GM23338 (cell line): ENCODE results near the gene FOXR2. TPM values are rescaled to one million over a fixed set of nuclear protein-coding genes. Genes with fewer than 3 reads are reported as not detected.

Experiments used
- ATAC-seq: fragments of 200-7000 bp; cut with Tn5 transposase; 3 replicates; pipeline ENCODE4 v1.9.1; 2020
- DNase-seq: peaks from one replicate; pipeline ENCODE4 v3.0.0-alpha.2; 2015; ENCODE audit warnings: low spot score
- H2AFZ ChIP-seq: fragments of 200-600 bp; sonication (generic); 2 replicates; pipeline ENCODE4 v1.8.0; 2016; ENCODE audit warnings: antibody characterized with exemption, mild to moderate bottlenecking, moderate library complexity
- H3F3A ChIP-seq: fragments of 200-600 bp; sonication (generic); replicated peaks from 2 replicates; pipeline ENCODE4 v1.8.0; 2017; ENCODE audit warnings: antibody characterized with exemption, mixed run types, low read depth
- H3K27ac ChIP-seq: fragments of 200-600 bp; sonication (generic); 2 replicates; pipeline ENCODE4 v1.6.1; 2016; ENCODE audit warnings: low read depth
- H3K27me3 ChIP-seq: fragments of 200-600 bp; sonication (generic); 2 replicates; pipeline ENCODE4 v1.8.0; 2016; ENCODE audit warnings: mild to moderate bottlenecking, mixed run types, moderate library complexity; ENCODE audit not compliant: insufficient read depth
- H3K36me3 ChIP-seq: fragments of 200-600 bp; sonication (generic); 2 replicates; pipeline ENCODE4 v1.8.0; 2016; ENCODE audit warnings: mild to moderate bottlenecking; ENCODE audit not compliant: insufficient read depth
- H3K4me1 ChIP-seq: fragments of 200-600 bp; sonication (generic); 2 replicates; pipeline ENCODE4 v1.8.0; 2016; ENCODE audit warnings: mild to moderate bottlenecking, moderate library complexity; ENCODE audit not compliant: insufficient read depth
- H3K4me2 ChIP-seq: fragments of 200-600 bp; sonication (generic); 2 replicates; pipeline ENCODE4 v1.7.1; 2017; ENCODE audit warnings: mixed run types
- H3K4me3 ChIP-seq: fragments of 200-600 bp; sonication (generic); 2 replicates; pipeline ENCODE4 v1.6.1; 2016; ENCODE audit warnings: mixed run types
- H3K79me2 ChIP-seq: fragments of 200-600 bp; sonication (generic); replicated peaks from 2 replicates; pipeline ENCODE4 v1.8.0; 2017; ENCODE audit warnings: mild to moderate bottlenecking; ENCODE audit not compliant: insufficient read depth
- H3K9me2 ChIP-seq: fragments of 200-600 bp; sonication (generic); 2 replicates; pipeline ENCODE4 v1.8.0; 2017; ENCODE audit not compliant: insufficient read depth
- H4K20me1 ChIP-seq: fragments of 200-600 bp; sonication (generic); replicated peaks from 2 replicates; pipeline ENCODE4 v1.8.0; 2017; ENCODE audit warnings: mild to moderate bottlenecking; ENCODE audit not compliant: insufficient read depth
- H3K27ac Mint-ChIP-seq: 2 replicates; pipeline ENCODE4 v1.8.0; 2020; ENCODE audit warnings: inconsistent platforms, mild to moderate bottlenecking, moderate library complexity, mixed read lengths
- H3K27me3 Mint-ChIP-seq: 3 replicates; pipeline ENCODE4 v1.8.0; 2022; ENCODE audit warnings: low read depth, mild to moderate bottlenecking, moderate library complexity, mixed read lengths, inconsistent platforms; ENCODE audit not compliant: insufficient read depth, poor library complexity
- H3K36me3 Mint-ChIP-seq: 3 replicates; pipeline ENCODE4 v1.8.0; 2021; ENCODE audit warnings: low read depth, mild to moderate bottlenecking, inconsistent platforms, moderate library complexity, mixed read lengths
- H3K4me1 Mint-ChIP-seq: 3 replicates; pipeline ENCODE4 v1.8.0; 2020; ENCODE audit warnings: mild to moderate bottlenecking, inconsistent platforms, mixed read lengths
- H3K4me3 Mint-ChIP-seq: 3 replicates; pipeline ENCODE4 v1.8.0; 2021; ENCODE audit warnings: moderate library complexity, mild to moderate bottlenecking, inconsistent platforms, mixed read lengths
- H3K9me3 Mint-ChIP-seq: 3 replicates; pipeline ENCODE4 v1.8.0; 2020; ENCODE audit warnings: moderate library complexity, mild to moderate bottlenecking, inconsistent platforms, mixed read lengths
- CREB1 ChIP-seq: fragments of 250-450 bp; sonication (Bioruptor Pico); IDR thresholded peaks from 2 replicates; pipeline ENCODE4 v1.5.0; 2020; ENCODE audit warnings: low read depth, mild to moderate bottlenecking, moderate library complexity
- CTCF ChIP-seq, 2 experiments: fragments of 200-600 bp in 1 of 2; sonication (generic) in 1 of 2; conservative IDR thresholded peaks; 2 replicates each; pipeline versions ENCODE4 v1.5.1 to v1.6.1; 2016 to 2017; ENCODE audit warnings: antibody characterized with exemption in 2 of 2, low read depth in 2 of 2, mild to moderate bottlenecking in 2 of 2, moderate library complexity in 1 of 2
- EZH2 ChIP-seq: fragments of 200-600 bp; sonication (generic); IDR thresholded peaks from one replicate; pipeline ENCODE4 v1.8.0; 2017; ENCODE audit warnings: antibody characterized with exemption, mild to moderate bottlenecking, low read depth; ENCODE audit not compliant: unreplicated experiment
- POLR2AphosphoS5 ChIP-seq: IDR thresholded peaks from 2 replicates; pipeline ENCODE4 v1.6.1; 2016; ENCODE audit warnings: antibody characterized with exemption, low read depth
- ZNF114 ChIP-seq: fragments of 250-450 bp; sonication (Bioruptor Pico); IDR thresholded peaks from 2 replicates; pipeline ENCODE4 v1.5.0; 2020; ENCODE audit warnings: mild to moderate bottlenecking, moderate library complexity
- polyA plus RNA-seq: library from polyadenylated mRNA; unstranded; fragments of >200 nt; fragmentation: Nextera tagmentation; extraction: Ambion mirVana; gene quantifications from 2 replicates; pipeline ENCODE4 v1.2.1, GENCODE V29; 2016
- total RNA-seq: library from RNA; depleted of rRNA; stranded (reverse); fragments of >200 nt; shearing (Covaris generic); gene quantifications from 2 replicates; pipeline ENCODE4 v1.2.3, GENCODE V29; 2014
- TF ChIP-seq, protein P1 (sequence below): IDR thresholded peaks from 2 replicates; pipeline ENCODE4 v1.6.1; 2016; ENCODE audit warnings: antibody characterized with exemption
- TF ChIP-seq, protein P2 (sequence below): fragments of 250-450 bp; sonication (Bioruptor Pico); IDR thresholded peaks from 2 replicates; pipeline ENCODE4 v1.5.0; 2020; ENCODE audit warnings: mild to moderate bottlenecking, moderate library complexity

Gene FOXR2
- total and polyA plus RNA-seq, 2 experiments from 2014 or later = not detected

- Mint-ChIP-seq H3K4me3 (no peak overlapping the region), H3K9me3 (peaks cover 57% of the 10 kb centered on the region), H3K27me3 (peaks cover 5% of the 10 kb centered on the region), H3K4me1 (no peaks in the 10 kb centered on the region), H3K36me3 (peaks cover 7% of the 10 kb centered on the region; the same call in 1 of the 3 replicates), H3K27ac (no peak overlapping the region)
- no peaks in the 10 kb centered on the region for H3K4me1 ChIP-seq
- H3K27ac ChIP-seq = no peak overlapping the region
- no peak overlapping the region for H3K4me2 ChIP-seq
- no peaks in the 10 kb centered on the region for H3F3A ChIP-seq
- H3K36me3 ChIP-seq = no peaks in the 10 kb centered on the region
- no peak overlapping the region for H3K4me3 ChIP-seq
- ATAC-seq (no peak), DNase-seq (no peak)
- no peaks in the 10 kb centered on the region for H3K79me2 ChIP-seq
- TF ChIP-seq, protein P1, sequence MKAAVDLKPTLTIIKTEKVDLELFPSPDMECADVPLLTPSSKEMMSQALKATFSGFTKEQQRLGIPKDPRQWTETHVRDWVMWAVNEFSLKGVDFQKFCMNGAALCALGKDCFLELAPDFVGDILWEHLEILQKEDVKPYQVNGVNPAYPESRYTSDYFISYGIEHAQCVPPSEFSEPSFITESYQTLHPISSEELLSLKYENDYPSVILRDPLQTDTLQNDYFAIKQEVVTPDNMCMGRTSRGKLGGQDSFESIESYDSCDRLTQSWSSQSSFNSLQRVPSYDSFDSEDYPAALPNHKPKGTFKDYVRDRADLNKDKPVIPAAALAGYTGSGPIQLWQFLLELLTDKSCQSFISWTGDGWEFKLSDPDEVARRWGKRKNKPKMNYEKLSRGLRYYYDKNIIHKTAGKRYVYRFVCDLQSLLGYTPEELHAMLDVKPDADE = no peak
- no peak for TF ChIP-seq ZNF114
- no peak for TF ChIP-seq CTCF (conservative IDR thresholded peaks at IDR 0.05; ENCODE audit: low read depth in 2 of 2)
- no peak for TF ChIP-seq POLR2AphosphoS5
- no peak for TF ChIP-seq EZH2
- TF ChIP-seq, protein P2, sequence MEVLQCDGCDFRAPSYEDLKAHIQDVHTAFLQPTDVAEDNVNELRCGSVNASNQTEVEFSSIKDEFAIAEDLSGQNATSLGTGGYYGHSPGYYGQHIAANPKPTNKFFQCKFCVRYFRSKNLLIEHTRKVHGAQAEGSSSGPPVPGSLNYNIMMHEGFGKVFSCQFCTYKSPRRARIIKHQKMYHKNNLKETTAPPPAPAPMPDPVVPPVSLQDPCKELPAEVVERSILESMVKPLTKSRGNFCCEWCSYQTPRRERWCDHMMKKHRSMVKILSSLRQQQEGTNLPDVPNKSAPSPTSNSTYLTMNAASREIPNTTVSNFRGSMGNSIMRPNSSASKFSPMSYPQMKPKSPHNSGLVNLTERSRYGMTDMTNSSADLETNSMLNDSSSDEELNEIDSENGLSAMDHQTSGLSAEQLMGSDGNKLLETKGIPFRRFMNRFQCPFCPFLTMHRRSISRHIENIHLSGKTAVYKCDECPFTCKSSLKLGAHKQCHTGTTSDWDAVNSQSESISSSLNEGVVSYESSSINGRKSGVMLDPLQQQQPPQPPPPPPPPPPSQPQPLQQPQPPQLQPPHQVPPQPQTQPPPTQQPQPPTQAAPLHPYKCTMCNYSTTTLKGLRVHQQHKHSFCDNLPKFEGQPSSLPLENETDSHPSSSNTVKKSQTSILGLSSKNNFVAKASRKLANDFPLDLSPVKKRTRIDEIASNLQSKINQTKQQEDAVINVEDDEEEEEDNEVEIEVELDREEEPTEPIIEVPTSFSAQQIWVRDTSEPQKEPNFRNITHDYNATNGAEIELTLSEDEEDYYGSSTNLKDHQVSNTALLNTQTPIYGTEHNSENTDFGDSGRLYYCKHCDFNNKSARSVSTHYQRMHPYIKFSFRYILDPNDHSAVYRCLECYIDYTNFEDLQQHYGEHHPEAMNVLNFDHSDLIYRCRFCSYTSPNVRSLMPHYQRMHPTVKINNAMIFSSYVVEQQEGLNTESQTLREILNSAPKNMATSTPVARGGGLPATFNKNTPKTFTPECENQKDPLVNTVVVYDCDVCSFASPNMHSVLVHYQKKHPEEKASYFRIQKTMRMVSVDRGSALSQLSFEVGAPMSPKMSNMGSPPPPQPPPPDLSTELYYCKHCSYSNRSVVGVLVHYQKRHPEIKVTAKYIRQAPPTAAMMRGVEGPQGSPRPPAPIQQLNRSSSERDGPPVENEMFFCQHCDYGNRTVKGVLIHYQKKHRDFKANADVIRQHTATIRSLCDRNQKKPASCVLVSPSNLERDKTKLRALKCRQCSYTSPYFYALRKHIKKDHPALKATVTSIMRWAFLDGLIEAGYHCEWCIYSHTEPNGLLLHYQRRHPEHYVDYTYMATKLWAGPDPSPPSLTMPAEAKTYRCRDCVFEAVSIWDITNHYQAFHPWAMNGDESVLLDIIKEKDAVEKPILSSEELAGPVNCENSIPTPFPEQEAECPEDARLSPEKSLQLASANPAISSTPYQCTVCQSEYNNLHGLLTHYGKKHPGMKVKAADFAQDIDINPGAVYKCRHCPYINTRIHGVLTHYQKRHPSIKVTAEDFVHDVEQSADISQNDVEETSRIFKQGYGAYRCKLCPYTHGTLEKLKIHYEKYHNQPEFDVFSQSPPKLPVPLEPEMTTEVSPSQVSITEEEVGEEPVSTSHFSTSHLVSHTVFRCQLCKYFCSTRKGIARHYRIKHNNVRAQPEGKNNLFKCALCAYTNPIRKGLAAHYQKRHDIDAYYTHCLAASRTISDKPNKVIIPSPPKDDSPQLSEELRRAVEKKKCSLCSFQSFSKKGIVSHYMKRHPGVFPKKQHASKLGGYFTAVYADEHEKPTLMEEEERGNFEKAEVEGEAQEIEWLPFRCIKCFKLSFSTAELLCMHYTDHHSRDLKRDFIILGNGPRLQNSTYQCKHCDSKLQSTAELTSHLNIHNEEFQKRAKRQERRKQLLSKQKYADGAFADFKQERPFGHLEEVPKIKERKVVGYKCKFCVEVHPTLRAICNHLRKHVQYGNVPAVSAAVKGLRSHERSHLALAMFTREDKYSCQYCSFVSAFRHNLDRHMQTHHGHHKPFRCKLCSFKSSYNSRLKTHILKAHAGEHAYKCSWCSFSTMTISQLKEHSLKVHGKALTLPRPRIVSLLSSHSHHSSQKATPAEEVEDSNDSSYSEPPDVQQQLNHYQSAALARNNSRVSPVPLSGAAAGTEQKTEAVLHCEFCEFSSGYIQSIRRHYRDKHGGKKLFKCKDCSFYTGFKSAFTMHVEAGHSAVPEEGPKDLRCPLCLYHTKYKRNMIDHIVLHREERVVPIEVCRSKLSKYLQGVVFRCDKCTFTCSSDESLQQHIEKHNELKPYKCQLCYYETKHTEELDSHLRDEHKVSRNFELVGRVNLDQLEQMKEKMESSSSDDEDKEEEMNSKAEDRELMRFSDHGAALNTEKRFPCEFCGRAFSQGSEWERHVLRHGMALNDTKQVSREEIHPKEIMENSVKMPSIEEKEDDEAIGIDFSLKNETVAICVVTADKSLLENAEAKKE (CRISPR knock-in tag) = no peak
- no peak for TF ChIP-seq CREB1 (CRISPR knock-in tag)
- no peaks in the 10 kb centered on the region for H3K27me3 ChIP-seq
- no peaks in the 10 kb centered on the region for H3K9me2 ChIP-seq
- no peaks in the 10 kb centered on the region for H4K20me1 ChIP-seq
- H2AFZ ChIP-seq = no peak overlapping the region
These were observed 17.7 kb downstream of the FOXR2 start for GRCh38 chrX:55640854-55641253.
